WERI-Rb-1 (cell line): ENCODE data around the gene SLC39A10.

Experiments
- DNase-seq: peaks from one replicate; pipeline ENCODE4 v3.0.0-alpha.2; 2020
- H3K27ac ChIP-seq: fragments of 250-450 bp; sonication (Bioruptor Pico); 2 replicates; pipeline ENCODE4 v1.5.1; 2020; ENCODE audit warnings: mild to moderate bottlenecking, moderate library complexity
- H3K27me3 ChIP-seq: fragments of 250-450 bp; sonication (Bioruptor Pico); 2 replicates; pipeline ENCODE4 v1.5.1; 2021; ENCODE audit warnings: mild to moderate bottlenecking, low read depth, moderate library complexity; ENCODE audit not compliant: insufficient read depth, severe bottlenecking
- H3K36me3 ChIP-seq: fragments of 250-450 bp; sonication (Bioruptor Pico); 2 replicates; pipeline ENCODE4 v1.5.1; 2020; ENCODE audit warnings: mild to moderate bottlenecking, moderate library complexity
- H3K4me3 ChIP-seq: 2 replicates; pipeline ENCODE4 v1.5.1; 2011; ENCODE audit warnings: low read depth, mild to moderate bottlenecking, control low read depth, low read length
- H3K9me3 ChIP-seq: fragments of 250-450 bp; sonication (Bioruptor Pico); 2 replicates; pipeline ENCODE4 v1.5.1; 2021; ENCODE audit warnings: mild to moderate bottlenecking, moderate library complexity; ENCODE audit not compliant: severe bottlenecking
- CTCF ChIP-seq: IDR thresholded peaks from 2 replicates; pipeline ENCODE4 v1.5.1; 2011; ENCODE audit warnings: low read depth, mild to moderate bottlenecking, control low read depth, inconsistent platforms, low read length

SLC39A10 gene

GRCh38 chr2:195648787-195649186 is 8.2 kb upstream of the SLC39A10 start:
- H3K36me3 ChIP-seq: no peaks in the 10 kb centered on the region
- no peak for DNase-seq
- no peak for TF ChIP-seq CTCF
- no peak overlapping the region for H3K27ac ChIP-seq
- no peaks in the 10 kb centered on the region for H3K9me3 ChIP-seq
- no peaks in the 10 kb centered on the region for H3K27me3 ChIP-seq
- H3K4me3 ChIP-seq: no peak overlapping the region

- no peak for TF ChIP-seq CTCF
These were observed 7.3 kb upstream of the SLC39A10 start for GRCh38 chr2:195649629-195650190.

GRCh38 chr2:195651046-195651445 is 6.0 kb upstream of the SLC39A10 start:
- TF ChIP-seq CTCF: no peak
- H3K27ac ChIP-seq: no peak overlapping the region
- no peaks in the 10 kb centered on the region for H3K9me3 ChIP-seq
- H3K4me3 ChIP-seq: no peak overlapping the region
- H3K36me3 ChIP-seq: no peaks in the 10 kb centered on the region
- H3K27me3 ChIP-seq: no peaks in the 10 kb centered on the region
- no peak for DNase-seq

More at GRCh38 chr2:195649629-195650190, 7.3 kb upstream of the SLC39A10 start:
- Histone ChIP-seq H3K36me3 (no peaks in the 10 kb centered on the region), H3K27ac (no peak overlapping the region), H3K27me3 (no peaks in the 10 kb centered on the region), H3K4me3 (no peak overlapping the region), H3K9me3 (no peaks in the 10 kb centered on the region)
- no peak for DNase-seq

- no peak for TF ChIP-seq CTCF
- DNase-seq: no peak
- H3K4me3 ChIP-seq: no peak overlapping the region
- H3K27ac ChIP-seq: no peak overlapping the region
- H3K36me3 ChIP-seq: 0 out of 2 replicates have a peak, but pooled peaks cover 2% of the 10 kb centered on the region
- no peaks in the 10 kb centered on the region for H3K9me3 ChIP-seq
- no peaks in the 10 kb centered on the region for H3K27me3 ChIP-seq
These were observed 4.1 kb upstream of the SLC39A10 start for GRCh38 chr2:195652911-195653310.

GRCh38 chr2:195656161-195656858 is 716 bp upstream of the SLC39A10 start:
- no peak for DNase-seq
- Histone ChIP-seq H3K4me3 (peak overlapping the region; percentile 22), H3K27ac (peak overlapping the region; percentile 60)

More at GRCh38 chr2:195656161-195656858, 716 bp upstream of the SLC39A10 start:
- Histone ChIP-seq H3K36me3 (0 out of 2 replicates have a peak, but pooled peaks cover 2% of the 10 kb centered on the region), H3K27me3 (no peaks in the 10 kb centered on the region), H3K9me3 (no peaks in the 10 kb centered on the region)
- TF ChIP-seq CTCF: no peak
